ENCODE measurements around the gene IFITM1. TPM values are rescaled to one million over a fixed set of nuclear protein-coding genes. Genes with fewer than 3 reads are reported as not detected.

IFITM1 gene
- total and polyA plus RNA-seq, 2 of the 8 experiments (the other 6 are each of a cell fraction or from before 2014, with no cell fraction given), result 394 to 1,464 TPM

DNA sequence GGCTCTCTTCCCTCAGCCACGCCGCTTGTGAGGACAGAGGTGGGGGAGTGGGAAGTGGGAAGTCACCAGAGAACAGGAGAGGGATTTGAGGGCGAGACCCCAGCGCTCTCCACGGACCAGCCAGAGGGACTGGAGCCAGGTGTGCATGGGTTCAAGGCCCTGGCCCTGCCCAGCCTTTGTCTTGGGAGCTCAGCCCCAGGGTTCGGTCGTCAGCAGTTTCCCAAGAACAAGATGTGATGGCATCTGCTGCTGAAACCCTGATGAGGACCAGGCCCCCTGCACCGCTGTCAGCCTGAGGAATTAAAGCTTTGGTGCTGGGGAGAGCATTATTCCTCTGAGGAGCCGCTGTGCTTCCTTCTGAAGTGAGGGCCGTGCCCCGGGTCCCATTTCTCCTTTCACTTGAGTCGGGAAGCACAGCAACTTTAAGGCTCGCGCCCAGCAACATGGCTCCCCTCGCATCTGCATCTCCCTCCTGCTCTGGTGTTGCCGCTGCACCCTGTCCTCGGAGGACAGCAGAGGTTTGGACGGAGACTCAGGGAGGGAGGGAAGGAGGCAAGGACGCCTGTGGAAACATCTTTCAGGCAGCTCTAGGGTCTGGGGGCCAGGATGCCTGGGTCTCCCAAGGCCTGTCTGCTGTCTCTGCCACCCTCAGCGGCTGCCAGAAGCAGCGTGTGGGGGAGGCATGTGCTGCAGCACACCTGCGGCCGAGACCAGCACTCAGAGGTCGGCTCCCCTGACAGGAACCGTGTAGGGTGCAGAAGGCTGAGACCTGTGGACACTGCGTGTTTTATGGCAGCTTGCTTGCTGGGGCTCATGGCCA lies 18.3 kb upstream of the IFITM1 start (continued):
- TF ChIP-seq RNF2 (IDR thresholded peaks at IDR 0.05; ENCODE audit: borderline replicate concordance, low read depth, low read length, missing control alignments, poor library complexity, severe bottlenecking) (no peak), NRF1 (IDR thresholded peaks at IDR 0.05; ENCODE audit: low read depth, low read length) (no peak), EGR1 (IDR thresholded peaks at IDR 0.05; ENCODE audit: borderline replicate concordance, low read depth, low read length) (no peak)
